HEK293T (cell line): ENCODE measurements around the gene PRPS2.

Experiments
- ARNT ChIP-seq: fragments of 450-650 bp; IDR thresholded peaks from 2 replicates; pipeline ENCODE4 v1.6.1; 2017; ENCODE audit warnings: mild to moderate bottlenecking
- BHLHE40 ChIP-seq: fragments of 450-650 bp; IDR thresholded peaks from 2 replicates; pipeline ENCODE4 v1.6.1; 2016; ENCODE audit warnings: mild to moderate bottlenecking, moderate library complexity, borderline replicate concordance
- CTBP1 ChIP-seq: fragments of 450-650 bp; IDR thresholded peaks from 2 replicates; pipeline ENCODE4 v1.6.1; 2016; ENCODE audit warnings: borderline replicate concordance
- HDGF ChIP-seq: fragments of 450-650 bp; IDR thresholded peaks from 2 replicates; pipeline ENCODE4 v1.6.1; 2017; ENCODE audit warnings: antibody characterized with exemption, borderline replicate concordance
- PKNOX1 ChIP-seq: fragments of 450-650 bp; IDR thresholded peaks from 2 replicates; pipeline ENCODE4 v1.6.1; 2016
- SP1 ChIP-seq: fragments of 450-650 bp; IDR thresholded peaks from 2 replicates; pipeline ENCODE4 v1.6.1; 2017
- SUZ12 ChIP-seq: fragments of 450-650 bp; IDR thresholded peaks from 2 replicates; pipeline ENCODE4 v1.6.1; 2016; ENCODE audit warnings: mild to moderate bottlenecking
- TARDBP ChIP-seq: fragments of 450-650 bp; IDR thresholded peaks from 2 replicates; pipeline ENCODE4 v1.6.1; 2016

GRCh38 chrX:12802741-12803140 is 11.5 kb downstream of the PRPS2 start:
- TF ChIP-seq TARDBP = no peak
- no peak for TF ChIP-seq SUZ12
- no peak for TF ChIP-seq HDGF
- no peak for TF ChIP-seq SP1
- TF ChIP-seq PKNOX1 = no peak
- TF ChIP-seq CTBP1 = no peak
- TF ChIP-seq BHLHE40 = no peak
- no peak for TF ChIP-seq ARNT
